ENCODE measurements around the gene ASB2. TPM values are rescaled to one million over a fixed set of nuclear protein-coding genes. Genes with fewer than 3 reads are reported as not detected.

The ASB2 gene
- total and polyA plus RNA-seq, 7 experiments from 2014 or later, result 0.32 to 63.1 (median 1.4) TPM; not detected in 2

GRCh38 chr14:93950948-93951634, 25.3 kb downstream of the ASB2 start:
- no peaks in the 10 kb centered on the region for H3K9me3 Mint-ChIP-seq
- ChIA-PET CTCF (interaction anchor here (1.0 to 2.3 kb wide), 3 partner anchors 11 to 67 kb away, joined by 3 to 14 read pairs (median 3); no protein-coding TSS in a partner anchor), POLR2A (no interaction called here)
- no peak overlapping the region for H3K27ac ChIP-seq (ENCODE audit: low read depth, low read length)
- H3K4me3 Mint-ChIP-seq, result no peak overlapping the region
- no peak overlapping the region for H3K4me3 ChIP-seq (ENCODE audit: low read length)
- peaks cover 14 to 27% of the 10 kb centered on the region in 2 donors for H3K4me1 ChIP-seq (ENCODE audit: control insufficient read depth in 2 of 2, insufficient read depth in 2 of 2, low read length in 2 of 2)
- DNase-seq (no peak), ATAC-seq (no peak)
- H3K36me3 ChIP-seq (ENCODE audit: control insufficient read depth in 2 of 3, insufficient read depth in 3 of 3, low read length in 3 of 3), result no peaks in the 10 kb centered on the region
- intact Hi-C loops (cut with micrococcal nuclease), result no loop called here
- no peaks in the 10 kb centered on the region for H3K27me3 ChIP-seq (ENCODE audit: control insufficient read depth in 2 of 2, insufficient read depth in 2 of 2, low read length in 2 of 2)
- H3K27me3 Mint-ChIP-seq, result no peaks in the 10 kb centered on the region
- H3K9me3 ChIP-seq (ENCODE audit: control insufficient read depth in 2 of 3, low read length in 3 of 3), result no peaks in the 10 kb centered on the region
- peak overlapping the region in 1 of 9 donors; percentile 23 for H3K27ac Mint-ChIP-seq
- peaks cover 11 to 62% (median 24%) of the 10 kb centered on the region in 7 donors for H3K4me1 Mint-ChIP-seq
- H3K36me3 Mint-ChIP-seq, result peaks cover 0 to 40% (median 0%) of the 10 kb centered on the region in 5 donors

- intact Hi-C loops (cut with micrococcal nuclease), result no loop called here
- POLR2A ChIA-PET, result interaction anchor here (0.6 to 1.8 kb wide), 3 partner anchors 10 to 159 kb away, joined by 4 to 8 read pairs (median 5); no protein-coding TSS in a partner anchor
Observed at GRCh38 chr14:93949511-93950075, 26.8 kb downstream of the ASB2 start.

GRCh38 chr14:93947282-93947681, 29.1 kb downstream of the ASB2 start:
- Histone ChIP-seq H3K36me3 (ENCODE audit: control insufficient read depth in 2 of 3, insufficient read depth in 3 of 3, low read length in 3 of 3) (no peaks in the 10 kb centered on the region), H3K27me3 (ENCODE audit: control insufficient read depth in 2 of 2, insufficient read depth in 2 of 2, low read length in 2 of 2) (no peaks in the 10 kb centered on the region), H3K9me3 (ENCODE audit: control insufficient read depth in 2 of 3, low read length in 3 of 3) (no peaks in the 10 kb centered on the region), H3K27ac (ENCODE audit: low read depth, low read length) (no peak overlapping the region), H3K4me1 (ENCODE audit: control insufficient read depth in 2 of 2, insufficient read depth in 2 of 2, low read length in 2 of 2) (no peaks in the 10 kb centered on the region), H3K4me3 (ENCODE audit: low read length) (no peak overlapping the region)
- DNase-seq, result no peak
- peaks cover 0 to 34% (median 0%) of the 10 kb centered on the region in 5 donors for H3K36me3 Mint-ChIP-seq
- intact Hi-C loops (cut with micrococcal nuclease), result no loop called here
- H3K27ac Mint-ChIP-seq, result no peak overlapping the region
- no peak for ATAC-seq
- H3K9me3 Mint-ChIP-seq, result no peaks in the 10 kb centered on the region
- no peak overlapping the region for H3K4me3 Mint-ChIP-seq
- ChIA-PET CTCF (interaction anchor here (1.4 to 1.8 kb wide), 2 partner anchors 24 to 52 kb away, joined by 4 to 7 read pairs; no protein-coding TSS in a partner anchor), POLR2A (no interaction called here)
- H3K4me1 Mint-ChIP-seq, result peaks cover 0 to 30% (median 0%) of the 10 kb centered on the region in 7 donors
- H3K27me3 Mint-ChIP-seq, result no peaks in the 10 kb centered on the region

More at GRCh38 chr14:93949511-93950075, 26.8 kb downstream of the ASB2 start:
- CTCF ChIA-PET, result interaction anchor here (1.2 kb wide), 2 partner anchors 10 to 68 kb away, joined by 3 read pairs; no protein-coding TSS in a partner anchor
- H3K4me1 Mint-ChIP-seq, result peaks cover 2 to 47% (median 12%) of the 10 kb centered on the region in 7 donors
- no peaks in the 10 kb centered on the region for H3K9me3 ChIP-seq (ENCODE audit: control insufficient read depth in 2 of 3, low read length in 3 of 3)
- H3K36me3 Mint-ChIP-seq, result peaks cover 0 to 33% (median 0%) of the 10 kb centered on the region in 5 donors
- no peak overlapping the region for H3K27ac Mint-ChIP-seq
- no peaks in the 10 kb centered on the region for H3K9me3 Mint-ChIP-seq
- no peak overlapping the region for H3K4me3 Mint-ChIP-seq
- no peaks in the 10 kb centered on the region for H3K36me3 ChIP-seq (ENCODE audit: control insufficient read depth in 2 of 3, insufficient read depth in 3 of 3, low read length in 3 of 3)
- DNase-seq (no peak), ATAC-seq (no peak)
- peaks cover 0 to 13% of the 10 kb centered on the region in 2 donors for H3K4me1 ChIP-seq (ENCODE audit: control insufficient read depth in 2 of 2, insufficient read depth in 2 of 2, low read length in 2 of 2)
- no peaks in the 10 kb centered on the region for H3K27me3 ChIP-seq (ENCODE audit: control insufficient read depth in 2 of 2, insufficient read depth in 2 of 2, low read length in 2 of 2)
- H3K4me3 ChIP-seq (ENCODE audit: low read length), result no peak overlapping the region
- H3K27me3 Mint-ChIP-seq, result no peaks in the 10 kb centered on the region
- H3K27ac ChIP-seq (ENCODE audit: low read depth, low read length), result no peak overlapping the region

GRCh38 chr14:93946541-93947090, 29.8 kb downstream of the ASB2 start:
- no peaks in the 10 kb centered on the region for H3K9me3 ChIP-seq (ENCODE audit: control insufficient read depth in 2 of 3, low read length in 3 of 3)
- no peak overlapping the region for H3K4me3 Mint-ChIP-seq
- POLR2A ChIA-PET, result interaction anchor here (0.9 to 1.4 kb wide), 3 partner anchors 13 to 24 kb away, joined by 3 to 5 read pairs (median 3); no protein-coding TSS in a partner anchor
- H3K36me3 ChIP-seq (ENCODE audit: control insufficient read depth in 2 of 3, insufficient read depth in 3 of 3, low read length in 3 of 3), result no peaks in the 10 kb centered on the region
- H3K4me1 Mint-ChIP-seq, result peaks cover 0 to 26% (median 0%) of the 10 kb centered on the region in 7 donors
- H3K27me3 ChIP-seq (ENCODE audit: control insufficient read depth in 2 of 2, insufficient read depth in 2 of 2, low read length in 2 of 2), result no peaks in the 10 kb centered on the region
- no peaks in the 10 kb centered on the region for H3K4me1 ChIP-seq (ENCODE audit: control insufficient read depth in 2 of 2, insufficient read depth in 2 of 2, low read length in 2 of 2)
- DNase-seq, result no peak
- no peak for ATAC-seq
- CTCF ChIA-PET, result interaction anchor here (0.6 to 1.8 kb wide), 3 partner anchors 12 to 53 kb away, joined by 3 to 7 read pairs (median 4); no protein-coding TSS in a partner anchor
- peaks cover 0 to 34% (median 0%) of the 10 kb centered on the region in 5 donors for H3K36me3 Mint-ChIP-seq
- H3K27ac Mint-ChIP-seq, result peak overlapping the region in 2 of 9 donors; percentile 6 to 9
- no peaks in the 10 kb centered on the region for H3K27me3 Mint-ChIP-seq
- intact Hi-C loops (cut with micrococcal nuclease), result no loop called here
- H3K9me3 Mint-ChIP-seq, result no peaks in the 10 kb centered on the region
- H3K4me3 ChIP-seq (ENCODE audit: low read length), result no peak overlapping the region
- no peak overlapping the region for H3K27ac ChIP-seq (ENCODE audit: low read depth, low read length)

GRCh38 chr14:93946104-93946503, 30.3 kb downstream of the ASB2 start:
- CTCF ChIA-PET, result interaction anchor here (0.6 to 1.8 kb wide), 3 partner anchors 13 to 54 kb away, joined by 3 to 7 read pairs (median 4); no protein-coding TSS in a partner anchor
- peaks cover 0 to 23% (median 0%) of the 10 kb centered on the region in 7 donors for H3K4me1 Mint-ChIP-seq

GRCh38 chr14:93945070-93945399, 31.3 kb downstream of the ASB2 start:
- Mint-ChIP-seq H3K4me3 (no peak overlapping the region), H3K27ac (no peak overlapping the region), H3K4me1 (peaks cover 0 to 24% (median 0%) of the 10 kb centered on the region in 7 donors), H3K27me3 (peaks cover 0 to 5% (median 0%) of the 10 kb centered on the region in 5 donors), H3K9me3 (no peaks in the 10 kb centered on the region), H3K36me3 (peaks cover 0 to 32% (median 0%) of the 10 kb centered on the region in 5 donors)
- CTCF ChIA-PET, result interaction anchor here (11.3 kb wide), 1 partner anchor 22 kb away, joined by 388 read pairs; no protein-coding TSS in a partner anchor
- Histone ChIP-seq H3K36me3 (ENCODE audit: control insufficient read depth in 2 of 3, insufficient read depth in 3 of 3, low read length in 3 of 3) (no peaks in the 10 kb centered on the region), H3K4me1 (ENCODE audit: control insufficient read depth in 2 of 2, insufficient read depth in 2 of 2, low read length in 2 of 2) (peaks cover under 1% of the 10 kb centered on the region in 2 donors), H3K4me3 (ENCODE audit: low read length) (no peak overlapping the region), H3K27ac (ENCODE audit: low read depth, low read length) (no peak overlapping the region), H3K27me3 (ENCODE audit: control insufficient read depth in 2 of 2, insufficient read depth in 2 of 2, low read length in 2 of 2) (no peaks in the 10 kb centered on the region), H3K9me3 (ENCODE audit: control insufficient read depth in 2 of 3, low read length in 3 of 3) (no peaks in the 10 kb centered on the region)
- intact Hi-C loops (cut with micrococcal nuclease), result no loop called here
- DNase-seq, result no peak
- ATAC-seq, result no peak
- POLR2A ChIA-PET, result interaction anchor here (1.4 to 2.1 kb wide), 2 partner anchors 15 to 25 kb away, joined by 3 to 10 read pairs; no protein-coding TSS in a partner anchor

More at GRCh38 chr14:93946104-93946503, 30.3 kb downstream of the ASB2 start:
- no peak overlapping the region for H3K27ac Mint-ChIP-seq
- Histone ChIP-seq H3K27me3 (ENCODE audit: control insufficient read depth in 2 of 2, insufficient read depth in 2 of 2, low read length in 2 of 2) (no peaks in the 10 kb centered on the region), H3K4me1 (ENCODE audit: control insufficient read depth in 2 of 2, insufficient read depth in 2 of 2, low read length in 2 of 2) (no peaks in the 10 kb centered on the region), H3K4me3 (ENCODE audit: low read length) (no peak overlapping the region), H3K36me3 (ENCODE audit: control insufficient read depth in 2 of 3, insufficient read depth in 3 of 3, low read length in 3 of 3) (no peaks in the 10 kb centered on the region), H3K9me3 (ENCODE audit: control insufficient read depth in 2 of 3, low read length in 3 of 3) (no peaks in the 10 kb centered on the region), H3K27ac (ENCODE audit: low read depth, low read length) (no peak overlapping the region)
- no peaks in the 10 kb centered on the region for H3K27me3 Mint-ChIP-seq
- intact Hi-C loops (cut with micrococcal nuclease), result no loop called here
- POLR2A ChIA-PET, result interaction anchor here (0.9 to 1.4 kb wide), 3 partner anchors 13 to 24 kb away, joined by 3 to 5 read pairs (median 3); no protein-coding TSS in a partner anchor
- no peak for ATAC-seq
- H3K36me3 Mint-ChIP-seq, result peaks cover 0 to 36% (median 0%) of the 10 kb centered on the region in 5 donors
- no peak for DNase-seq
- no peak overlapping the region for H3K4me3 Mint-ChIP-seq
- H3K9me3 Mint-ChIP-seq, result no peaks in the 10 kb centered on the region
